ENCODE results near the gene CACNA1H. TPM values are rescaled to one million over a fixed set of nuclear protein-coding genes. Genes with fewer than 3 reads are reported as not detected.

CACNA1H gene
- total and polyA plus RNA-seq, 2 donors (not counting 3 experiments of a cell fraction or from before 2014, with no cell fraction given), result 0.03 TPM; not detected in 1

GRCh38 chr16:1208239-1208830, 55.4 kb downstream of the CACNA1H start:
- H3K27ac ChIP-seq (ENCODE audit: insufficient read depth, low read depth, low read length), result no peak overlapping the region
- no peaks in the 10 kb centered on the region for H3K9me3 ChIP-seq (replicated peaks; ENCODE audit: control insufficient read depth, insufficient read depth, low read length)
- no peaks in the 10 kb centered on the region for H3K27me3 ChIP-seq (ENCODE audit: control insufficient read depth in 2 of 2, insufficient read depth in 2 of 2, low read length in 2 of 2)
- TF ChIP-seq JUN (IDR thresholded peaks at IDR 0.05; ENCODE audit: borderline replicate concordance, insufficient read depth, insufficient read length, low read depth) (no peak), MAX (IDR thresholded peaks at IDR 0.05; ENCODE audit: insufficient read depth, insufficient read length) (no peak), POLR2AphosphoS5 (IDR thresholded peaks at IDR 0.05; ENCODE audit: insufficient read depth, low read depth, low read length) (no peak), FOS (IDR thresholded peaks at IDR 0.05; ENCODE audit: borderline replicate concordance, insufficient read depth, low read length) (no peak), GATA2 (IDR thresholded peaks at IDR 0.05; ENCODE audit: insufficient read depth, insufficient read length, low read depth, low read length) (no peak)
- no peak overlapping the region for H2AFZ ChIP-seq (ENCODE audit: low read depth, low read length)
- H3K36me3 ChIP-seq (ENCODE audit: control insufficient read depth in 2 of 2, extremely low read depth in 1 of 2, insufficient read depth in 2 of 2, low read length in 2 of 2), result no peaks in the 10 kb centered on the region
- POLR2A ChIA-PET, result no interaction called here
- intact Hi-C loops (cut with micrococcal nuclease) (no loop called here), dilution Hi-C loops (cut with MboI; ENCODE audit: extremely low pct_ligation_motif_present, low sequenced_read_pairs) (no loop called here)
- no peaks in the 10 kb centered on the region for H3K79me2 ChIP-seq (ENCODE audit: control insufficient read depth, insufficient read depth, low read length)
- H3K4me1 ChIP-seq (ENCODE audit: control insufficient read depth, extremely low read depth, insufficient read depth, low read length), result no peaks in the 10 kb centered on the region
- FAIRE-seq, result no peak
- H3K4me3 ChIP-seq (replicated peaks in 1 of 3; ENCODE audit: insufficient read depth in 1 of 3, low read depth in 1 of 3, low read length in 3 of 3), result no peak overlapping the region
- CTCF ChIA-PET, result interaction anchor here (1.2 kb wide), 1 partner anchor 11 kb away, joined by 3 read pairs; no protein-coding TSS in a partner anchor
- DNase-seq (ENCODE audit: low read depth, low spot score), result no peak
- no peak overlapping the region for H3K4me2 ChIP-seq (ENCODE audit: insufficient read depth, low read length)
- H3K9me1 ChIP-seq (replicated peaks; ENCODE audit: control insufficient read depth, extremely low read depth, insufficient read depth, low read length), result no peaks in the 10 kb centered on the region
- H3K9ac ChIP-seq (replicated peaks; ENCODE audit: extremely low read depth, insufficient read depth, low read length), result no peak overlapping the region
- no TSS peak for BruUV-seq (replicated peaks)
- no peaks in the 10 kb centered on the region for H4K20me1 ChIP-seq (replicated peaks; ENCODE audit: control insufficient read depth, extremely low read depth, insufficient read depth, low read length)

GRCh38 chr16:1209081-1209480, 56.2 kb downstream of the CACNA1H start:
- dilution Hi-C loops (cut with MboI; ENCODE audit: extremely low pct_ligation_motif_present, low sequenced_read_pairs) (no loop called here), intact Hi-C loops (cut with micrococcal nuclease) (no loop called here)
- ChIA-PET POLR2A (no interaction called here), CTCF (no interaction called here)
- Histone ChIP-seq H4K20me1 (replicated peaks; ENCODE audit: control insufficient read depth, extremely low read depth, insufficient read depth, low read length) (no peaks in the 10 kb centered on the region), H3K9me3 (replicated peaks; ENCODE audit: control insufficient read depth, insufficient read depth, low read length) (no peaks in the 10 kb centered on the region), H3K4me1 (ENCODE audit: control insufficient read depth, extremely low read depth, insufficient read depth, low read length) (no peaks in the 10 kb centered on the region), H3K79me2 (ENCODE audit: control insufficient read depth, insufficient read depth, low read length) (no peaks in the 10 kb centered on the region), H3K27ac (ENCODE audit: insufficient read depth, low read depth, low read length) (no peak overlapping the region), H3K4me3 (replicated peaks in 1 of 3; ENCODE audit: insufficient read depth in 1 of 3, low read depth in 1 of 3, low read length in 3 of 3) (no peak overlapping the region), H3K36me3 (ENCODE audit: control insufficient read depth in 2 of 2, extremely low read depth in 1 of 2, insufficient read depth in 2 of 2, low read length in 2 of 2) (no peaks in the 10 kb centered on the region), H3K9me1 (replicated peaks; ENCODE audit: control insufficient read depth, extremely low read depth, insufficient read depth, low read length) (no peaks in the 10 kb centered on the region), H3K27me3 (ENCODE audit: control insufficient read depth in 2 of 2, insufficient read depth in 2 of 2, low read length in 2 of 2) (no peaks in the 10 kb centered on the region), H3K9ac (replicated peaks; ENCODE audit: extremely low read depth, insufficient read depth, low read length) (no peak overlapping the region), H2AFZ (ENCODE audit: low read depth, low read length) (no peak overlapping the region), H3K4me2 (ENCODE audit: insufficient read depth, low read length) (no peak overlapping the region)
- no peak for TF ChIP-seq JUN (IDR thresholded peaks at IDR 0.05; ENCODE audit: borderline replicate concordance, insufficient read depth, insufficient read length, low read depth)
- TF ChIP-seq FOS (IDR thresholded peaks at IDR 0.05; ENCODE audit: borderline replicate concordance, insufficient read depth, low read length), result no peak
- TF ChIP-seq GATA2 (IDR thresholded peaks at IDR 0.05; ENCODE audit: insufficient read depth, insufficient read length, low read depth, low read length), result no peak
- no peak for TF ChIP-seq POLR2AphosphoS5 (IDR thresholded peaks at IDR 0.05; ENCODE audit: insufficient read depth, low read depth, low read length)
- TF ChIP-seq MYC (IDR thresholded peaks at IDR 0.05; ENCODE audit: low read depth, low read length), result no peak
- no peak for TF ChIP-seq EZH2 (IDR thresholded peaks at IDR 0.05; ENCODE audit: borderline replicate concordance, low read depth, low read length, severe bottlenecking)
- TF ChIP-seq MAX (IDR thresholded peaks at IDR 0.05; ENCODE audit: insufficient read depth, insufficient read length), result no peak
- TF ChIP-seq POLR2A (IDR thresholded peaks at IDR 0.05; ENCODE audit: low read depth, low read length), result no peak
- no peak for TF ChIP-seq CTCF (IDR thresholded peaks at IDR 0.05; ENCODE audit: extremely low read depth in 1 of 2, insufficient read depth in 1 of 2, low read depth in 1 of 2, low read length in 2 of 2)
- FAIRE-seq, result no peak
- no TSS peak for BruUV-seq (replicated peaks)
- no peak for DNase-seq (ENCODE audit: low read depth, low spot score)

All from endothelial cell of umbilical vein (primary cell).